H1 (cell line): ENCODE data around the gene KIAA0040. TPM values are rescaled to one million over a fixed set of nuclear protein-coding genes. Genes with fewer than 3 reads are reported as not detected.

Experiments
- CEBPB ChIP-seq: IDR thresholded peaks from 2 replicates; pipeline ENCODE4 v1.6.1; 2012; ENCODE audit warnings: low read depth, low read length
- EZH2 ChIP-seq: fragments of 200-600 bp; sonication (generic); IDR thresholded peaks from 2 replicates; pipeline ENCODE4 v1.7.1; 2012; ENCODE audit warnings: low read depth, mild to moderate bottlenecking, moderate library complexity, low read length, inconsistent platforms; ENCODE audit not compliant: severe bottlenecking
- MAX ChIP-seq: IDR thresholded peaks from 2 replicates; pipeline ENCODE4 v1.6.1; 2012; ENCODE audit warnings: inconsistent platforms
- NANOG ChIP-seq: IDR thresholded peaks from 2 replicates; pipeline ENCODE4 v1.6.1; 2011; ENCODE audit warnings: low read length, low read depth, mild to moderate bottlenecking, inconsistent platforms; ENCODE audit not compliant: insufficient read depth, poor library complexity, severe bottlenecking
- RBBP5 ChIP-seq: IDR thresholded peaks from 2 replicates; pipeline ENCODE4 v1.7.1; 2012; ENCODE audit warnings: low read depth, mild to moderate bottlenecking, inconsistent platforms, low read length, moderate library complexity, borderline replicate concordance
- SP4 ChIP-seq: IDR thresholded peaks from 2 replicates; pipeline ENCODE4 v1.6.1; 2012; ENCODE audit warnings: low read length, inconsistent platforms
- YY1 ChIP-seq: IDR thresholded peaks from 2 replicates; pipeline ENCODE4 v1.6.1; 2011; ENCODE audit warnings: low read depth, mild to moderate bottlenecking, low read length
- polyA plus RNA-seq, 7 experiments: library from polyadenylated mRNA; depleted of rRNA in 3 of 7; stranded (reverse) in 5 of 7; unstranded in 2 of 7; fragments of >200 nt in 5 of 7; fragments of 200-250 nt in 2 of 7; gene quantifications; 1 replicate in 5 of 7; 2 replicates in 1 of 7; 4 replicates in 1 of 7; pipeline versions ENCODE4 v1.2.1 to v1.2.3, GENCODE V29; 2011 to 2013; ENCODE audit warnings: missing spikeins in 2 of 7, mixed read lengths in 2 of 7
- total RNA-seq: library from RNA; stranded (reverse); fragmentation: NEBNext Ultra II Directional; extraction: Animal tissue kit (Norgen Biotek cat#: 25700); gene quantifications from 2 replicates; pipeline ENCODE4 v1.2.1, GENCODE V29; 2021

Gene KIAA0040
- total and polyA plus RNA-seq, 2 of the 8 experiments (the other 6 are each of a cell fraction or from before 2014, with no cell fraction given), result 11.0 to 14.1 TPM

DNA sequence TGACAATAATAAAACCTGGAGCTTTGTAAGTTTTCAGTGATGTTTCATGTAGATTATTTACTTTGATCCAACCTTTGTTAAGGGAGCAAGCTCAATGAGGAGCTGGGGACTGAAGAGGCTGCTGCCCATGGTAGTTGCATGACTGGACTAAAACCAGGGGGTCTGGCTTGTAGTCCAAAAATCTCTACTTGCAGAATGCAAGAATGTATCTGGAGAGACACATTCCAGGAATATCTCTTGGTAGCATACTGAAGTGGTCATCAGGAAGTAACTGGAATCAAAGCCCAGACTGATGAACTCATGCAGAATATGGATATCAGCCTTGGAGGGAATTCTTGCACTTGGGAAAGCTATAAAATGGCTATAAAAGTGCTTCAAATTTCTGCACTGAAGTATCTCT lies 5.8 kb upstream of the KIAA0040 start (continued):
- TF ChIP-seq RBBP5, result no peak
- no peak for TF ChIP-seq NANOG
- no peak for TF ChIP-seq MAX
- TF ChIP-seq SP4, result no peak
- no peak for TF ChIP-seq YY1
- TF ChIP-seq EZH2, result no peak
- no peak for TF ChIP-seq CEBPB
